HepG2 (cell line): Measurements from ENCODE around the gene C3orf18. TPM values are rescaled to one million over a fixed set of nuclear protein-coding genes. Genes with fewer than 3 reads are reported as not detected.

ENCODE experiments used
- BCL3 ChIP-seq: sonication (generic); formaldehyde crosslinking; IDR thresholded peaks from 2 replicates; pipeline ENCODE4 v1.5.1; 2020; ENCODE audit warnings: mild to moderate bottlenecking, missing genetic modification reagents, moderate library complexity
- CERS6 ChIP-seq: sonication (generic); formaldehyde crosslinking; IDR thresholded peaks from 2 replicates; pipeline ENCODE4 v1.5.0; 2020; ENCODE audit warnings: missing genetic modification reagents
- PAX8 ChIP-seq: sonication (generic); formaldehyde crosslinking; IDR thresholded peaks from 2 replicates; pipeline ENCODE4 v1.8.0; 2022; ENCODE audit warnings: mild to moderate bottlenecking, missing genetic modification reagents, borderline replicate concordance
- REPIN1 ChIP-seq: sonication (generic); formaldehyde crosslinking; IDR thresholded peaks from 2 replicates; pipeline ENCODE4 v1.8.0; 2022; ENCODE audit warnings: missing genetic modification reagents, low read depth, mild to moderate bottlenecking, borderline replicate concordance
- SCMH1 ChIP-seq: sonication (generic); formaldehyde crosslinking; IDR thresholded peaks from 2 replicates; pipeline ENCODE4 v1.9.0; 2021; ENCODE audit warnings: missing genetic modification reagents, mild to moderate bottlenecking, borderline replicate concordance
- SP5 ChIP-seq: IDR thresholded peaks from 2 replicates; pipeline ENCODE4 v1.6.1; 2016; ENCODE audit warnings: low read depth, borderline replicate concordance
- ZNF232 ChIP-seq: sonication (generic); formaldehyde crosslinking; IDR thresholded peaks from 2 replicates; pipeline ENCODE4 v1.4.0; 2020; ENCODE audit warnings: missing genetic modification reagents, borderline replicate concordance
- ZNF556 ChIP-seq: sonication (generic); formaldehyde crosslinking; IDR thresholded peaks from 2 replicates; pipeline ENCODE4 v1.4.0; 2020; ENCODE audit warnings: mild to moderate bottlenecking, missing genetic modification reagents, borderline replicate concordance
- ZNF562 ChIP-seq: sonication (generic); formaldehyde crosslinking; IDR thresholded peaks from 2 replicates; pipeline ENCODE4 v1.8.0; 2022; ENCODE audit warnings: missing genetic modification reagents, borderline replicate concordance
- polyA plus RNA-seq, 8 experiments: library from polyadenylated mRNA; depleted of rRNA in 3 of 8; stranded (reverse) in 7 of 8; unstranded in 1 of 8; fragments of >200 nt; fragmentation: Illumina TruSeq in 4 of 8; extraction: Trizol in 4 of 8; gene quantifications; 2 replicates each; pipeline versions ENCODE4 v1.2.1 to v1.2.3, GENCODE V29; 2011 to 2016; ENCODE audit warnings: low read depth in 4 of 8, missing spikeins in 1 of 8, mixed read lengths in 1 of 8; ENCODE audit not compliant: insufficient read depth in 1 of 8
- total RNA-seq, 5 experiments: library from RNA; depleted of rRNA; stranded (reverse); fragments of >200 nt; fragmentation: Illumina TruSeq; extraction: Trizol; gene quantifications; 2 replicates each; pipeline ENCODE4 v1.2.3, GENCODE V29; 2016; ENCODE audit warnings: low read depth in 1 of 5
- TF ChIP-seq, protein P1 (sequence below): sonication (generic); formaldehyde crosslinking; conservative IDR thresholded peaks from 2 replicates; pipeline ENCODE4 v1.8.1; 2023; ENCODE audit warnings: missing genetic modification reagents
- TF ChIP-seq, protein P2 (sequence below): IDR thresholded peaks from 2 replicates; pipeline ENCODE4 v1.6.1; 2016; ENCODE audit warnings: missing biosample characterization, missing genetic modification reagents, low read depth
- TF ChIP-seq, protein P3 (sequence below): sonication (generic); formaldehyde crosslinking; IDR thresholded peaks from 2 replicates; pipeline ENCODE4 v1.4.0; 2020; ENCODE audit warnings: missing genetic modification reagents
- TF ChIP-seq, protein P4 (sequence below): sonication (generic); formaldehyde crosslinking; IDR thresholded peaks from 2 replicates; pipeline ENCODE4 v1.4.0; 2020; ENCODE audit warnings: mild to moderate bottlenecking, missing genetic modification reagents
- TF ChIP-seq, protein P5 (sequence below): sonication (generic); formaldehyde crosslinking; IDR thresholded peaks from 2 replicates; pipeline ENCODE4 v1.5.0; 2020; ENCODE audit warnings: mild to moderate bottlenecking, missing genetic modification reagents

C3orf18 gene
- total and polyA plus RNA-seq, 2 of the 13 experiments (the other 11 are each of a cell fraction or from before 2014, with no cell fraction given) = 1.6 to 4.8 TPM

- TF ChIP-seq BCL3 (CRISPR knock-in tag) = peak; percentile 97
- TF ChIP-seq SP5 (CRISPR knock-in tag) = peak; percentile 81
- TF ChIP-seq, protein P1, sequence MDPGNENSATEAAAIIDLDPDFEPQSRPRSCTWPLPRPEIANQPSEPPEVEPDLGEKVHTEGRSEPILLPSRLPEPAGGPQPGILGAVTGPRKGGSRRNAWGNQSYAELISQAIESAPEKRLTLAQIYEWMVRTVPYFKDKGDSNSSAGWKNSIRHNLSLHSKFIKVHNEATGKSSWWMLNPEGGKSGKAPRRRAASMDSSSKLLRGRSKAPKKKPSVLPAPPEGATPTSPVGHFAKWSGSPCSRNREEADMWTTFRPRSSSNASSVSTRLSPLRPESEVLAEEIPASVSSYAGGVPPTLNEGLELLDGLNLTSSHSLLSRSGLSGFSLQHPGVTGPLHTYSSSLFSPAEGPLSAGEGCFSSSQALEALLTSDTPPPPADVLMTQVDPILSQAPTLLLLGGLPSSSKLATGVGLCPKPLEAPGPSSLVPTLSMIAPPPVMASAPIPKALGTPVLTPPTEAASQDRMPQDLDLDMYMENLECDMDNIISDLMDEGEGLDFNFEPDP (CRISPR knock-in tag) = no peak
- TF ChIP-seq REPIN1 (CRISPR knock-in tag) = no peak; the same call in 1 of the 2 replicates
- TF ChIP-seq, protein P2, sequence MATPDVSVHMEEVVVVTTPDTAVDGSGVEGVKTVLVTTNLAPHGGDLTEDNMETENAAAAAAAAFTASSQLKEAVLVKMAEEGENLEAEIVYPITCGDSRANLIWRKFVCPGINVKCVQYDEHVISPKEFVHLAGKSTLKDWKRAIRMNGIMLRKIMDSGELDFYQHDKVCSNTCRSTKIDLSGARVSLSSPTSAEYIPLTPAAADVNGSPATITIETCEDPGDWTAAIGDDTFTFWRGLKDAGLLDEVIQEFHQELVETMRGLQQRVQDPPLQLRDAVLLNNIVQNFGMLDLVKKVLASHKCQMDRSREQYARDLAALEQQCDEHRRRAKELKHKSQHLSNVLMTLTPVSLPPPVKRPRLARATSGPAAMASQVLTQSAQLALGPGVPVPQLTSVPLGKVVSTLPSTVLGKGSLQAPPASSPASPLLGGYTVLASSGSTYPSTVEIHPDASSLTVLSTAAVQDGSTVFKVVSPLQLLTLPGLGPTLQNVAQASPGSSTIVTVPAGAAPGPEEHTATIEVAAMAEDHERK = no peak
- TF ChIP-seq, protein P3, sequence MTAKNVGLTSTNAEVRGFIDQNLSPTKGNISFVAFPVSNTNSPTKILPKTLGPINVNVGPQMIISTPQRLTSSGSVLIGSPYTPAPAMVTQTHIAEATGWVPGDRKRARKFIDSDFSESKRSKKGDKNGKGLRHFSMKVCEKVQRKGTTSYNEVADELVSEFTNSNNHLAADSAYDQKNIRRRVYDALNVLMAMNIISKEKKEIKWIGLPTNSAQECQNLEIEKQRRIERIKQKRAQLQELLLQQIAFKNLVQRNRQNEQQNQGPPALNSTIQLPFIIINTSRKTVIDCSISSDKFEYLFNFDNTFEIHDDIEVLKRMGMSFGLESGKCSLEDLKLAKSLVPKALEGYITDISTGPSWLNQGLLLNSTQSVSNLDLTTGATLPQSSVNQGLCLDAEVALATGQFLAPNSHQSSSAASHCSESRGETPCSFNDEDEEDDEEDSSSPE (CRISPR knock-in tag) = peak; percentile 82
- no peak for TF ChIP-seq CERS6 (CRISPR knock-in tag)
- TF ChIP-seq ZNF232 (CRISPR knock-in tag) = peak; percentile 75; the same call in 1 of the 2 replicates
- TF ChIP-seq ZNF562 (CRISPR knock-in tag) = 0 out of 2 replicates have a peak, but pooled peaks have one; percentile 16
- TF ChIP-seq SCMH1 (CRISPR knock-in tag) = no peak
- peak; percentile 84; the same call in 1 of the 2 replicates for TF ChIP-seq ZNF556
- TF ChIP-seq PAX8 = peak; percentile 59; the same call in 1 of the 2 replicates
- TF ChIP-seq, protein P4, sequence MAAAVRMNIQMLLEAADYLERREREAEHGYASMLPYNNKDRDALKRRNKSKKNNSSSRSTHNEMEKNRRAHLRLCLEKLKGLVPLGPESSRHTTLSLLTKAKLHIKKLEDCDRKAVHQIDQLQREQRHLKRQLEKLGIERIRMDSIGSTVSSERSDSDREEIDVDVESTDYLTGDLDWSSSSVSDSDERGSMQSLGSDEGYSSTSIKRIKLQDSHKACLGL (CRISPR knock-in tag) = peak; percentile 74; the same call in 1 of the 2 replicates
- TF ChIP-seq, protein P5, sequence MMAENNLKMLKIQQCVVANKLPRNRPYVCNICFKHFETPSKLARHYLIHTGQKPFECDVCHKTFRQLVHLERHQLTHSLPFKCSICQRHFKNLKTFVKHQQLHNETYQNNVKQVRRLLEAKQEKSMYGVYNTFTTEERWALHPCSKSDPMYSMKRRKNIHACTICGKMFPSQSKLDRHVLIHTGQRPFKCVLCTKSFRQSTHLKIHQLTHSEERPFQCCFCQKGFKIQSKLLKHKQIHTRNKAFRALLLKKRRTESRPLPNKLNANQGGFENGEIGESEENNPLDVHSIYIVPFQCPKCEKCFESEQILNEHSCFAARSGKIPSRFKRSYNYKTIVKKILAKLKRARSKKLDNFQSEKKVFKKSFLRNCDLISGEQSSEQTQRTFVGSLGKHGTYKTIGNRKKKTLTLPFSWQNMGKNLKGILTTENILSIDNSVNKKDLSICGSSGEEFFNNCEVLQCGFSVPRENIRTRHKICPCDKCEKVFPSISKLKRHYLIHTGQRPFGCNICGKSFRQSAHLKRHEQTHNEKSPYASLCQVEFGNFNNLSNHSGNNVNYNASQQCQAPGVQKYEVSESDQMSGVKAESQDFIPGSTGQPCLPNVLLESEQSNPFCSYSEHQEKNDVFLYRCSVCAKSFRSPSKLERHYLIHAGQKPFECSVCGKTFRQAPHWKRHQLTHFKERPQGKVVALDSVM (CRISPR knock-in tag) = peak; percentile 31; the same call in 1 of the 2 replicates
Measured at GRCh38 chr3:50611464-50612233, 44.1 kb upstream of the C3orf18 start, which contains the start of gene CISH (continued).
